ENCODE results near the gene HSPB3. TPM values are rescaled to one million over a fixed set of nuclear protein-coding genes. Genes with fewer than 3 reads are reported as not detected.

Gene HSPB3
- total and polyA plus RNA-seq, 2 donors = 0.87 to 0.94 TPM

DNA sequence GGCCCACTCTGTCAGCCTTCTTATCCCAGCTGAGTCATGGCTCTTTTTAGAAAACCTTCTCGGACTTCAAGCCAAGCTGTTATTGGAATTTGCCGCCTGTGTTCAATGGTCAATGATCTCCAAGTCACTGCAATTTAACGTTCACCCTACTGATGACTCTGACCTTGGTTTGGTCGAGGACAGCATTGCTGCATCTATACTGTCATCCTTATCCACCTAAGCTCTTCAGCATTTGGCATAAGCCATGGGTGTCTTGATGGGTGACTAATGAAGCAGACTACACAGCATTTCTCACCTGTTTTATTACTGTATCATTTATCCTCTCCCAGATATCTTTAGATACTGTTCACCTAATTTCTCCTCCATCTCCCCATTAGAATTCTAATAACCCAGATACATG, 5.6 kb upstream of the HSPB3 start:
- DNase-seq (ENCODE audit: low read depth in 6 of 9, low spot score in 9 of 9) = no peak
- no peaks in the 10 kb centered on the region for H3K27me3 ChIP-seq (ENCODE audit: control insufficient read depth in 2 of 2, insufficient read depth in 1 of 2, low read length in 1 of 2)

DNA sequence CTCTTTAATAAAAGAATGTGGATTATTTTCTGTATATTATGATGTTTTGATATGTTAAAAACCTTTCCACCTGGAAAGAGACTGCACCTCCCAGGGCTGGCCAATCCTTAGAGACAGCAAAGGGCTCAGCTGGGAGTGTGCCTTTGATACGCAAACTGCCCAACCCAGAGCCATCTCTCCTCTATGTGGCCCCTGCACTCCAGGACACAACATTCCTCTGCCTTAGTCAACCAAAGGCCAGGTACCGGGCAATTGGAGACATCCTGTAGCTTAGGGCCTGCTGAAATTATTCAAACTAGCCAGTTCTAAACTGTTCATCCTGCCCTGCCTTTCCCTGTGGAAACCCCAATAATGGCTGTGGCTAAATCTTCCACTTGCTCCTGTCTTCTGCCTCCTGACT, 5.0 kb upstream of the HSPB3 start:
- H3K9me3 ChIP-seq (ENCODE audit: control insufficient read depth in 2 of 2, insufficient read depth in 1 of 2, low read length in 1 of 2) = no peaks in the 10 kb centered on the region
- 98% methylated on average over 2 of the region's 2 CpGs for WGBS

More for the DNA sequence above, 5.6 kb upstream of the HSPB3 start:
- H3K4me3 ChIP-seq (ENCODE audit: low read length in 2 of 2) = no peak overlapping the region
- H3K36me3 ChIP-seq (ENCODE audit: control insufficient read depth in 2 of 2, insufficient read depth in 2 of 2, low read length in 1 of 2) = no peaks in the 10 kb centered on the region
- WGBS = 84% methylated on average over 4 of the region's 4 CpGs
- no peaks in the 10 kb centered on the region for H3K4me1 ChIP-seq (ENCODE audit: control insufficient read depth in 2 of 2, insufficient read depth in 2 of 2, low read length in 2 of 2)
- no peak overlapping the region for H3K27ac ChIP-seq (ENCODE audit: low read depth in 1 of 2, low read length in 1 of 2)
- no peaks in the 10 kb centered on the region for H3K9me3 ChIP-seq (ENCODE audit: control insufficient read depth in 2 of 2, insufficient read depth in 1 of 2, low read length in 1 of 2)

DNA sequence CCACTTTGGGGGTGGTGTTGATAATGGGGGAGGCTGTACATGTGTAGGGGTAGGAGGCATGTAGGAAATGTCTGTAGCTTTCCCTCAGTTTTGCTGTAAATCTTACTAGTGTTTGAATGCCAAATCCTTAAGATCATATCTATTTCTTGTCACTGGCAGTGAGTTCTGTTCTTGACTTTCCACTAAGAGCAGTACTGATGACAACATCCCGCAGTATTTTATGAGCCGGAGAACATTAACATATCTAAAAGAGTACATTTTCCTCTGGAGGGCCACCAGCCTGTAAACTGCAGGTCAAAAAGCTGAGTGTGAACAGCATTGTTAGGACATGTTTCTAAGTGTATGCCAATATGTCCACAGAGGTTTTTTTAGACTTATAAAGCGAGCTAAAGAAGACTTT, 2.5 kb upstream of the HSPB3 start:
- Histone ChIP-seq H3K27ac (ENCODE audit: low read depth in 1 of 2, low read length in 1 of 2) (no peak overlapping the region), H3K4me1 (ENCODE audit: control insufficient read depth in 2 of 2, insufficient read depth in 2 of 2, low read length in 2 of 2) (no peaks in the 10 kb centered on the region), H3K27me3 (ENCODE audit: control insufficient read depth in 2 of 2, insufficient read depth in 1 of 2, low read length in 1 of 2) (peaks cover 0 to 5% of the 10 kb centered on the region in 2 donors), H3K4me3 (ENCODE audit: low read length in 2 of 2) (no peak overlapping the region), H3K36me3 (ENCODE audit: control insufficient read depth in 2 of 2, insufficient read depth in 2 of 2, low read length in 1 of 2) (no peaks in the 10 kb centered on the region), H3K9me3 (ENCODE audit: control insufficient read depth in 2 of 2, insufficient read depth in 1 of 2, low read length in 1 of 2) (no peaks in the 10 kb centered on the region)
- DNase-seq (ENCODE audit: low read depth in 6 of 9, low spot score in 9 of 9) = no peak
- 94% methylated on average over 3 of the region's 3 CpGs for WGBS

More for the DNA sequence above, 5.0 kb upstream of the HSPB3 start:
- no peaks in the 10 kb centered on the region for H3K36me3 ChIP-seq (ENCODE audit: control insufficient read depth in 2 of 2, insufficient read depth in 2 of 2, low read length in 1 of 2)
- H3K4me1 ChIP-seq (ENCODE audit: control insufficient read depth in 2 of 2, insufficient read depth in 2 of 2, low read length in 2 of 2) = no peaks in the 10 kb centered on the region
- peaks cover 0 to 3% of the 10 kb centered on the region in 2 donors for H3K27me3 ChIP-seq (ENCODE audit: control insufficient read depth in 2 of 2, insufficient read depth in 1 of 2, low read length in 1 of 2)
- no peak for DNase-seq (ENCODE audit: low read depth in 6 of 9, low spot score in 9 of 9)
- no peak overlapping the region for H3K27ac ChIP-seq (ENCODE audit: low read depth in 1 of 2, low read length in 1 of 2)
- no peak overlapping the region for H3K4me3 ChIP-seq (ENCODE audit: low read length in 2 of 2)

DNA sequence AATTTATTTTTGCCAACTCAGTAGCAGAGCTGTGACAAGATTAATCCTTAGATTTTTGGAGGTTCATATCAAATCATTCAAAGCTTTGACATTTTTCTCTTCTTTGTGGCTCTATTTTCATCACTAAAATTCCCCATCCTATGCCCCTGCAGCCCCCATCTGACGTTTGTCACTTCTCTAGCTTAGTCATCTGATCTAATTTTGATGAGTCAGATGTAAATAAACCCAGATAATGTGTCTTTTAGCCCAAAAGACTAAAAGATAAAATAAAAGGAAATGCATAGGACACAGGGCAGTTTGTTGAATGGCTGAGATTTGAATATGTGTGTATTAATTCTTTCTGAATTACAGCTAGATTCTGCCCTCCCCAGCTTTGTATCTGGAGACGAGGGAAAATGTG, 897 bp upstream of the HSPB3 start:
- peaks cover 0 to 5% of the 10 kb centered on the region in 2 donors for H3K27me3 ChIP-seq (ENCODE audit: control insufficient read depth in 2 of 2, insufficient read depth in 1 of 2, low read length in 1 of 2)
- no peak overlapping the region for H3K27ac ChIP-seq (ENCODE audit: low read depth in 1 of 2, low read length in 1 of 2)
- WGBS = 66% methylated on average over 2 of the region's 2 CpGs

DNA sequence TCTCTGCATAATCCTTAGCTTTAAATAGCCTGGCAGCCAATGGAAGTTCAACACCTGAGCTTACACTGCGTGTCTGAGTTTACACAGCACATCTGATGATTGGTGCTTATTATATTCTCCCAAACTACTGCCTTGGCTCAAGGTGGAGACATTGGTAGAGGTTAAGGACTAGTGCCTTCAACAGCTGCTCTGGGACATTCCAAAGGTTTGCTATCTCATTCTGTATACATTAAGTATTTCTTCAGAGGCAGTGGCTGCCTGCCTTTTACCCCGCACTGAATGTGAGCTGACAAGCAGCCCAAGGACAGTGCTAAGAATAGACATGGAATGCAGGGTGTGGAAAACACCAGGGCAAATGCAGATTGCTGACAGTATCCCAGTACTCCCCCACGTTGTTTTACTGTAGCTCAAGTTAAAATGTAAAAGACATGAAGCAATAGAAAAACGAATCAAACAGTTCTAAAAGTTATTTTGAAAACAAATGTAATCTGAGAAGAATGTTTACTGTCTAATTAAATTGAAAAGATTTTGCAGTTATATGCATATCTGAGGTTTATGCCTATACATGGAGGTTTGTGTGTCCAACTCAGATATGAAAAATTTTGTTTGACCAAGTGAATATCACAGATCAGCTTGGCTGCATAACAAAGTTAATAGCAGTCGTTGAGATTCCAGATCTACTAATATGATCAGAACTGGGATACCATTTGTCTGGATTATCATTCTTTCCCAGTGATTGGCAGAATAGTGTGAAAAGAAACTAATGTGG, 1.8 kb downstream of the HSPB3 start:
- H3K4me1 ChIP-seq (ENCODE audit: control insufficient read depth in 2 of 2, insufficient read depth in 2 of 2, low read length in 2 of 2) = no peaks in the 10 kb centered on the region
- H3K4me3 ChIP-seq (ENCODE audit: low read length in 2 of 2) = no peak overlapping the region
- WGBS = 75% methylated on average over 5 of the region's 5 CpGs
- H3K27ac ChIP-seq (ENCODE audit: low read depth in 1 of 2, low read length in 1 of 2) = no peak overlapping the region
- peaks cover 0 to 2% of the 10 kb centered on the region in 2 donors for H3K9me3 ChIP-seq (ENCODE audit: control insufficient read depth in 2 of 2, insufficient read depth in 1 of 2, low read length in 1 of 2)
- peaks cover 0 to 5% of the 10 kb centered on the region in 2 donors for H3K27me3 ChIP-seq (ENCODE audit: control insufficient read depth in 2 of 2, insufficient read depth in 1 of 2, low read length in 1 of 2)
- no peak for DNase-seq (ENCODE audit: low read depth in 6 of 9, low spot score in 9 of 9)
- no peaks in the 10 kb centered on the region for H3K36me3 ChIP-seq (ENCODE audit: control insufficient read depth in 2 of 2, insufficient read depth in 2 of 2, low read length in 1 of 2)

More for the DNA sequence above, 897 bp upstream of the HSPB3 start:
- H3K9me3 ChIP-seq (ENCODE audit: control insufficient read depth in 2 of 2, insufficient read depth in 1 of 2, low read length in 1 of 2) = no peaks in the 10 kb centered on the region
- no peak overlapping the region for H3K4me3 ChIP-seq (ENCODE audit: low read length in 2 of 2)
- no peaks in the 10 kb centered on the region for H3K36me3 ChIP-seq (ENCODE audit: control insufficient read depth in 2 of 2, insufficient read depth in 2 of 2, low read length in 1 of 2)
- no peaks in the 10 kb centered on the region for H3K4me1 ChIP-seq (ENCODE audit: control insufficient read depth in 2 of 2, insufficient read depth in 2 of 2, low read length in 2 of 2)
- no peak for DNase-seq (ENCODE audit: low read depth in 6 of 9, low spot score in 9 of 9)

DNA sequence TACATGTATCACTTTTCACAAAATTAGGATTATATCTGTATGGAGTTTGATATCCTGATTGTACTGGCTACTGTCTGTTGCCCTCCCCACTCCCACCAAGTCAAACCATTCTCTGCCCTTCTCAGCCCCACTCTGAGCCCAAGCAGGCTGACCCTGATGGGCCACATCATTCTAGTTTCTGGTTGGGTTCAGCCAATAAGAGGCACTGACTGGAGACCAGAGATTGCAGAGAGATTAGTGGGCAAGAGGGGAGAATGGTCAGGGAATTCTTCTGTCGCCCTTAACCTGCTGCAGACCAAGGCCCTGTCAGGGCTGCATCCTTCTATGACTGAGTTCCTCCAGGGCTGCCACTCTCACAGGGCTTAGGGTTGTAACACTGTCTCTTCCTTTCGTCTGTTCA, 2.7 kb downstream of the HSPB3 start:
- Histone ChIP-seq H3K36me3 (ENCODE audit: control insufficient read depth in 2 of 2, insufficient read depth in 2 of 2, low read length in 1 of 2) (no peaks in the 10 kb centered on the region), H3K27ac (ENCODE audit: low read depth in 1 of 2, low read length in 1 of 2) (no peak overlapping the region), H3K4me3 (ENCODE audit: low read length in 2 of 2) (no peak overlapping the region), H3K27me3 (ENCODE audit: control insufficient read depth in 2 of 2, insufficient read depth in 1 of 2, low read length in 1 of 2) (peaks cover 0 to 5% of the 10 kb centered on the region in 2 donors), H3K9me3 (ENCODE audit: control insufficient read depth in 2 of 2, insufficient read depth in 1 of 2, low read length in 1 of 2) (peaks cover 0 to 4% of the 10 kb centered on the region in 2 donors), H3K4me1 (ENCODE audit: control insufficient read depth in 2 of 2, insufficient read depth in 2 of 2, low read length in 2 of 2) (no peaks in the 10 kb centered on the region)
- WGBS = 96% methylated on average over 2 of the region's 2 CpGs
- no peak for DNase-seq (ENCODE audit: low read depth in 6 of 9, low spot score in 9 of 9)

DNA sequence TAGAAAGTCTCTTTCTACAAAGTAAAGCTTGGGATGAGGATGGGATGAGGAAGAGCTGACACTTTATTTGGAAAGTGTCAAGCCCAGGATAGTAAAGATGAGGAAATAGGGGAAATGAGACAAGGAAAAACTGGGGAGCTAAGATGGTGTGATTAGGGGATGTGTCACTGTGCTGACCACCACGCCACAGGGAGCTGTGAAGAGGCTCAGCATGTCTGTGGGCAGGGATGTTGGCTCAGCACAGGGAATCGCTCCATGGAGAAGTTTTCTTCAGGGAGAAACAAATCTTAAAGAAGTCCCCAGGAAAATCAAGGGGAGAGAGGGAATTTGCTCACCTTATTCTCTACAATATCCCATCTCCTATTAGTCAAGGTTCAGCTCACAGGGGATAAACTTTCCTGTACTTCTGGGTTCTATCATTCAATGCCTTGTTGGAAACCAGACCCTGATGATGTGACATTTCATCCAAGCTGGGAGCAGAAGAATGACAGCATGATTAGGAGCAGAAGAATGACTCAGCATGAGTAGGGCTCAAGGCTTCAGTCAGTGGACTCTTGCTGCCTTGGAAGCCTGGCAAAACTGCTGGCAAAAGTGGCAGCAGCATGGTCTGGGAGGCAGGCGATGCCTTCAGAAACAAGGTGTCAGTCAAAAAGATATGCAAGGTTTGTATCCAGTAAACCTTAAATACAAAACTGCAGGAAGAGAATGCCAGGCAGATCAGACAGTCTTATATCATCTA, 4.9 kb downstream of the HSPB3 start:
- WGBS = 95% methylated on average over 3 of the region's 3 CpGs
- no peak for DNase-seq (ENCODE audit: low read depth in 6 of 9, low spot score in 9 of 9)
- H3K27ac ChIP-seq (ENCODE audit: low read depth in 1 of 2, low read length in 1 of 2) = no peak overlapping the region
- no peaks in the 10 kb centered on the region for H3K36me3 ChIP-seq (ENCODE audit: control insufficient read depth in 2 of 2, insufficient read depth in 2 of 2, low read length in 1 of 2)
- peaks cover 0 to 4% of the 10 kb centered on the region in 2 donors for H3K9me3 ChIP-seq (ENCODE audit: control insufficient read depth in 2 of 2, insufficient read depth in 1 of 2, low read length in 1 of 2)
- H3K4me3 ChIP-seq (ENCODE audit: low read length in 2 of 2) = no peak overlapping the region
- peaks cover 0 to 4% of the 10 kb centered on the region in 2 donors for H3K27me3 ChIP-seq (ENCODE audit: control insufficient read depth in 2 of 2, insufficient read depth in 1 of 2, low read length in 1 of 2)
- H3K4me1 ChIP-seq (ENCODE audit: control insufficient read depth in 2 of 2, insufficient read depth in 2 of 2, low read length in 2 of 2) = no peaks in the 10 kb centered on the region

DNA sequence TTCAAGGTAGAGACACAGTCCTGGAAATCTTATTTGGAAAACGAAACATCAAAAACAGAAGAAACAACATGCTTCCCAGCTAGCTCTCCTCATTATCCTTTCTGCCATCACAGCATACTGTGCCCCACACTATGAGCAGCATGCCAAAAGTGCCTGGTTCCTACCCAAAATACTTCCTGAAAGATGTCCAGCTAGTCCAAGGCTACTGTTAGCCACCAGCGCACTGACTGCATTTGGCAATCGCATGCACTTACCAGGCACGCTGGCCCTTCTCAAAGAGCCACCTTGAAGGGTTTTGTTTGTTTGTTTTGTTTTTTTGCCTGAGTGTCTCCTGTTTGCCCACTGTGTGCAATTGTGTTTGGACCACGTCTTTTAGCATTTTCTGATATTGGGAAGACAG, 6.8 kb downstream of the HSPB3 start:
- H3K4me3 ChIP-seq (ENCODE audit: low read length in 2 of 2) = no peak overlapping the region
- DNase-seq (ENCODE audit: low read depth in 6 of 9, low spot score in 9 of 9) = no peak
- WGBS = 75% methylated on average over 5 of the region's 5 CpGs
- H3K4me1 ChIP-seq (ENCODE audit: control insufficient read depth in 2 of 2, insufficient read depth in 2 of 2, low read length in 2 of 2) = no peaks in the 10 kb centered on the region
- H3K27ac ChIP-seq (ENCODE audit: low read depth in 1 of 2, low read length in 1 of 2) = no peak overlapping the region
- no peaks in the 10 kb centered on the region for H3K36me3 ChIP-seq (ENCODE audit: control insufficient read depth in 2 of 2, insufficient read depth in 2 of 2, low read length in 1 of 2)
- H3K27me3 ChIP-seq (ENCODE audit: control insufficient read depth in 2 of 2, insufficient read depth in 1 of 2, low read length in 1 of 2) = no peaks in the 10 kb centered on the region
- peaks cover 0 to 4% of the 10 kb centered on the region in 2 donors for H3K9me3 ChIP-seq (ENCODE audit: control insufficient read depth in 2 of 2, insufficient read depth in 1 of 2, low read length in 1 of 2)

DNA sequence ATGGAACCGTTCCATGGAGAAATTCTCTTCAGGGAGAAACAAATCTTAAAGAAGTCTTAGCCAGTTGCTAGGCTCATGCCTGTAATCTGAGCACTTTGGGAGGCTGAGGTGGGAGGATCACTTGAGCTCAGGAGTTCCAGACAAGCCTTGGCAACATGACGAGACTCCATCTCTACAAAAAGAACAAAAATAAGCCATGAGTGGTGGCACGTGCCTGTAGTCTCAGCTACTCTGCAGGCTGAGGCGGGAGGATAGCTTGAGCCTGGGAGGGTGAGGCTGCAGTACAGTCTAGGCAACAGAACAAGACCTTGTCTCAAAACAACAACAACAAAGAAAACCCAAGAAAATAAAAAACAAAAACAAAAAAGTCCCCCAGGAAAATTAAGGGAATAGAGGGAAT, 8.2 kb downstream of the HSPB3 start:
- peaks cover 0 to 4% of the 10 kb centered on the region in 2 donors for H3K9me3 ChIP-seq (ENCODE audit: control insufficient read depth in 2 of 2, insufficient read depth in 1 of 2, low read length in 1 of 2)
- no peaks in the 10 kb centered on the region for H3K4me1 ChIP-seq (ENCODE audit: control insufficient read depth in 2 of 2, insufficient read depth in 2 of 2, low read length in 2 of 2)
- no peak overlapping the region for H3K27ac ChIP-seq (ENCODE audit: low read depth in 1 of 2, low read length in 1 of 2)
- H3K36me3 ChIP-seq (ENCODE audit: control insufficient read depth in 2 of 2, insufficient read depth in 2 of 2, low read length in 1 of 2) = no peaks in the 10 kb centered on the region
- H3K4me3 ChIP-seq (ENCODE audit: low read length in 2 of 2) = no peak overlapping the region
- no peaks in the 10 kb centered on the region for H3K27me3 ChIP-seq (ENCODE audit: control insufficient read depth in 2 of 2, insufficient read depth in 1 of 2, low read length in 1 of 2)
- DNase-seq (ENCODE audit: low read depth in 6 of 9, low spot score in 9 of 9) = no peak
- WGBS = 95% methylated on average over 4 of the region's 4 CpGs

Data from thymus (tissue), 11 donors.